GM18498 (cell line): ENCODE measurements around the gene PXDN.
"Not testable (repeated sequence)": the region's sequence is repeated elsewhere in the genome, so short reads cannot be mapped to it uniquely, and the experiment has no call there.

Experiments used
- ATAC-seq: cut with Tn5 transposase; IDR thresholded peaks from one replicate; pipeline ENCODE4 v1.9.1; 2021; ENCODE audit warnings: mild to moderate bottlenecking, moderate library complexity; ENCODE audit not compliant: unreplicated experiment

The PXDN gene

GRCh38 chr2:1727796-1728474, 16.4 kb downstream of the PXDN start:
- no peak for ATAC-seq

DNA sequence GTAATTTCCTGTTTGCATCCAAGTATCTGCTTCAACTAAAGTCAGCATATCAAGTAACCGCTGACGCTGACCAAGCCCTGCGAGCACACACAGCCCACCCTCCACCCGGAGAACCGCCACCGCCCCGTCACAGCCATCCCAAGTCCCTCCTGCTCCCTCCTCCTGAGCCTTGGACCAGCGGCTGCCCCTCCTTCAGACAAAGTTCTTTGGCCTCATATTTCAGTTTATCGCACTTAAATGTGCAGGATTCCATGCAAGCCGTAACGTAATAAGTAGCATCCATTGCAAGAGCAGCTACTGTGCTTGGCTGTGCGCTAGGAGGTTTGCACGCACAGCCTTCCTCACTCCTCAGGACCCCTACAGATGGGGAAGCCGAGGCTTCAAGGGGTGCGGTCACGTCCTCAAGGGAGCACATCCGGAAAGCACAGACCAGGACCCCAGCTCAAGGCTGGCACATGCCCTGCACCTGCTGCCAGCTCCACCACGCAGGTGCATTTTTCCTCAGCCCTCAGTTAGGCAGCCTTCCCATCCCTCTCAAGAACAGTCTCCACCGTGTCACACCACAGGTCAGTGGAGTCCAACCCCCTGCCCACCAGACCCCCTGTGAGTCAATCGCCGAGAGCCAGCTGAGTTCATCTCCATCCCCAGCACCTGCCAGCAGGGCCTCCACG, 17.1 kb downstream of the PXDN start:
- ATAC-seq = no peak

- no peak for ATAC-seq
Observed at GRCh38 chr2:1726558-1726957, 17.8 kb downstream of the PXDN start.

- not testable (repeated sequence) for ATAC-seq
Observed at GRCh38 chr2:1724351-1724750, 20.0 kb downstream of the PXDN start.

GRCh38 chr2:1723397-1724042, 20.8 kb downstream of the PXDN start:
- ATAC-seq = no peak

GRCh38 chr2:1722692-1723091, 21.6 kb downstream of the PXDN start:
- no peak for ATAC-seq

DNA sequence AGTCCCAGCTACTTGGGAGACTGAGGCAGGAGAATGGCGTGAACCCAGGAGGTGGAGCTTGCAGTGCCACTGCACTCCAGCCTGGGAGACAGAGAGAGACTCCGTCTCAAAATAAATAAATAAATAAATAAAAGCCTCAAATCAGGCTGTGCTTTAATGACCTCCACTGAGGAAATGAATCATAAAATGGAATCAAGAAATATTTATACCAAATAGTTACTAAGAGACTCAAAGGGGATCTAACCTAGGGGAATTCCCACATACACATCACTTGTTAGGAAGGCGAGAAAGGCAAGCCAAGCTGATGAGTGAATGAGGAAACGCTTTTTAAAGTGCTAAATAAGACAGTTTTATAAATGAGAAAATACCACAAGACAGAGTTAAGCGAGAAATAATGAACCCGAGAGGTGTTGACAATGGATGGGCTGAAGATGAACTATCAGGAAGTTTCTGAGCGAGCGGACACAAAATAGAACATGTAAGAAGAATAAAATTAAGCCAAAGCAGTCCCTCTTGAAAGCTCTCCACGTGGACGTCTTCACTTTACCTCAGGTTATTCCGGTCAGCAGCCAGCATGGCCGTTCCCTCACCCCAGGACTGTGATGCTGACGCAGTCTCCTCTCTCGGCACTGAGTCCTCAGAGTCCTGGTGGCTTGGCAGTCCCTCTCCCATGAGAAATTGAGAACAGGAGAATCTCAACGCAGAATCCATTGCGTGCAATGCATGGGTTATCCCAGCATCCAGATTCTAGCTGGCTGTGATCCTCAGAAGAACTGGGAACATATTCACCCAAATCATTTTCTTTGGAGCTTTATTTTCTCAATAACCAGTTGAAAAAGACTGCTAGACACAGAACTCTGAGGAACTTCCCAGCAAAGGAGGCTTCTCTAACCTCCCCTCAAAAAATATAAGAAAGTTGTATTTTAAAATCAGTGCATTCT, 22.3 kb downstream of the PXDN start:
- no peak for ATAC-seq

- no peak for ATAC-seq
Observed at GRCh38 chr2:1718339-1719220, 25.7 kb downstream of the PXDN start.

DNA sequence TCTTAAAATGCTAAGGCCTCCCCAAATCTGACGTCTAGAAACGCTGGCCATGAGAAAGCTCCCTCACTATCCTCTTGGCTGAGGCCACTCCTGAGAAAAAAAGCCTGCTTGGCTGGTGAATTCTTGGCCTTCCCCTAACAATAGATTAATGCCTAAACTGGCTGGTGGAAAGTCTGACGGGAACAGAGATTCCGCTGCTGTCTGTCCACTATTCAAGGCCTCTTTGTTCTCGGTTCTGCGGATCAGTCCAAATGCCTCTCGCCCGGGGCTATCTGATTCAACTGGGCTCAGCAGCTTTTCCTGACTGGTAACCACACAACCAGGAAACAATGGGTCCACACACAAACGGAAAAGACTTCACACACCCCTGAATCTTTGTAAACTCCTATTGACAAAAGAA, 27.2 kb downstream of the PXDN start:
- ATAC-seq = no peak

DNA sequence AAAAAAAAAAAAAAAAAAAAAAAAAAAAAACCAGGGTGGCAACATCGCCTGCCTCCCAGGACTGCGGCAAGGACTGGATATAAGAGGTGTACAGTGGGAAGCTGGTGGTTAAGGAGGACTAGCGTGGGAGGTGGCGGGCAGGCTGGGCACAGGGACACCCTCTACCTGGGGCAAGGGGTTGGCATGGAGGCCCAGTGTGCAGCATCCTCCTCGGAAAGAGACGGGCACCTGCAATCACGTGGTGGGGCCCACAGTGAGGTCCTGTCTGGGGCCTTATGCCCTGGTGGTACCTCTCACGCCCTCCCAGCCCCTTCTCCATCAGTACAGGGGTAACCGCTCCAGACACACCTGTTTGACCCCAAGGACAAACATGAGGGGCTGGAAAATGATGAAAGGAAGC, 27.9 kb downstream of the PXDN start:
- no peak for ATAC-seq

DNA sequence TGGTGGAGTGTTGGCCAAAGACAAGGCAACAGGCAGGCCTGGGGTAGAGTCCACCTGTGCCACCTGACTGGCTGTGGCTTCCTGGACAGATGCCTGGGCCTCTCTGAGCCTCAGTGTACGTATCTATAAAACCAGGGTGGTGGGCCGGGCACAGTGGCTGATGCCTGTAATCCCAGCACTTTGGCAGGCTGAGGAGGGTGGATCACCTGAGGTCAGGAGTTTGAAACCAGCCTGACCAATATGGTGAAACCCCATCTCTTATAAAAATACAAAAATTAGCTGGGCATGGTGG, 28.4 kb downstream of the PXDN start:
- not testable (repeated sequence) for ATAC-seq

GRCh38 chr2:1715184-1716013, 28.9 kb downstream of the PXDN start:
- ATAC-seq = no peak

- no peak for ATAC-seq
Observed at GRCh38 chr2:1714291-1715064, 29.8 kb downstream of the PXDN start.

- ATAC-seq = no peak
Observed at GRCh38 chr2:1713839-1714236, 30.5 kb downstream of the PXDN start.

- no peak for ATAC-seq
Observed at GRCh38 chr2:1713142-1713838, 31.0 kb downstream of the PXDN start.

DNA sequence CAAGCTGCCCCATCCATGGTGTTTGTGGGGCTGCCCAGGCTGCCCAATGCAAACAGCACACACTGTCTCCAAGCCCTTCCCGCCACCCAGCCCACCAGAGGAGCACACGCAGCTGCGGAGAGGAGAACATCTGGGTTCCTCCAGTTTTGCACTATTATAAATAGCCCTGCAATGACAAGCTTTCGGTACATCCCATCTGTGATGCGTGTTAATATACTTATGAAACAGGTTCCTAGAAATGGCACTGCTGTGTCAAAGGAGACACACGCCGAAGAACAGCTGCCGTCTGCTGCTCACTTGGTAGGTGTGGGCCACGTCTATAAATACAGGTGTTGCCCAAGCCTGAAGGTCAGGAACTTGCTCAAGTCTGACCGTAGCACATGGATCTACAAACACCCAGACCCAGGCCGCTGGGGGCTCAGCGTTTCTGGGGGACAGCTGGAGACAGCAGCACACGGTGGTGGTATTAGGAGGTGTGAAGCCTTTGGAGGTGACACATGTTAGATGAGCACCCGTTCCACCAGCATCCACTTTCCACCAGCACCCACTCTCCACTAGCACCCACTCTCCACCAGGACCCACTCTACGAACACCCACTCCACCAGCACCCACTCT, 34.3 kb downstream of the PXDN start:
- no peak for ATAC-seq

- no peak for ATAC-seq
Observed at GRCh38 chr2:1709335-1709605, 35.0 kb downstream of the PXDN start.
